Renal cortex interstitium (tissue), 11 donors: ENCODE data around the gene PRIMA1. TPM values are rescaled to one million over a fixed set of nuclear protein-coding genes. Genes with fewer than 3 reads are reported as not detected.

Source experiments
- DNase-seq, 11 donors: peaks; one replicate each; pipeline ENCODE4 v3.0.0-alpha.2; 2013; ENCODE audit warnings: low read depth in 9 of 11, low spot score in 4 of 11; ENCODE audit errors: extremely low read depth in 1 of 11
- polyA plus RNA-seq, 3 donors: library from polyadenylated mRNA; unstranded; fragments of 120-200 nt; gene quantifications; one replicate each; pipeline ENCODE4 v1.2.1, GENCODE V29; 2013; ENCODE audit not compliant: insufficient read length in 3 of 3

The PRIMA1 gene
- polyA plus RNA-seq, 3 donors, result 1.00 to 1.4 (median 1.1) TPM

GRCh38 chr14:93702946-93703345, 85.3 kb downstream of the PRIMA1 start:
- no peak for DNase-seq

GRCh38 chr14:93701562-93701961, 86.7 kb downstream of the PRIMA1 start:
- no peak for DNase-seq

- no peak for DNase-seq
Observed at GRCh38 chr14:93700928-93701327, 87.4 kb downstream of the PRIMA1 start.

- no peak for DNase-seq
Observed at GRCh38 chr14:93693914-93694313, 94.4 kb downstream of the PRIMA1 start.

DNA sequence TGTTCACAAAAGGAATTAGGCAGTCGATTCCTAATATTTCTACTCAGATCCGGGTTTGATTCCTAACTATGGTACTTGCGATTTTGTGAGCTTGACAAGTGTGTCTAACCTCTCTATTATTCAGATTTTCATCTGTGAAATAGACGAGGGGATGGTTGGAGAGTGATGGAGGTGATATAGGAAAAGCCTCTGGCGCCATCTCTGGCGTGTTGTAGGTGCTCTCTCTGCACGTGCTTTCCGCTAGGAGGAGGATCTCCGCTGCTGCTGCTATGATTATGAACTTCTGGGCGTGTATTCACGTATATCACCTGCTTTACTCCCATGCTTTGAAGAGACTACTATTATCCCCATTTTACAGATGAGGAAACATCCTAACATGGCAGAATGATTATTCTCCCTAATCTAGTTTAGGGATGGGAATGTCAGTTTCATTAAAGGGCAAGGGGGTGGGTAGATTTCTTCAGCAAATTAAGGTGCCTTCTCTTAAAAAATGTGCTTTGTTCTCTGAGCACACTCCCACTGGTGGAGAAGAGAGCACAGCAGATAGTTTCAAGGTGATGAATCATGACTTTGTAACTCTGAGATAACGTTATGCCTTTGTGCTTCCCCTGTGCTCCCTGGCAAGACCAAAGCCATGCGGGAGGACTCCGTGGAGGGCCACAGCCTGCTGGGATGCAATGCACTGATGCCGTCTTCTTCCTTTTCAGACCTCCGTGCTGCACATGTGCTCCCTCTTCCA, 97.1 kb downstream of the PRIMA1 start:
- DNase-seq, result no peak

DNA sequence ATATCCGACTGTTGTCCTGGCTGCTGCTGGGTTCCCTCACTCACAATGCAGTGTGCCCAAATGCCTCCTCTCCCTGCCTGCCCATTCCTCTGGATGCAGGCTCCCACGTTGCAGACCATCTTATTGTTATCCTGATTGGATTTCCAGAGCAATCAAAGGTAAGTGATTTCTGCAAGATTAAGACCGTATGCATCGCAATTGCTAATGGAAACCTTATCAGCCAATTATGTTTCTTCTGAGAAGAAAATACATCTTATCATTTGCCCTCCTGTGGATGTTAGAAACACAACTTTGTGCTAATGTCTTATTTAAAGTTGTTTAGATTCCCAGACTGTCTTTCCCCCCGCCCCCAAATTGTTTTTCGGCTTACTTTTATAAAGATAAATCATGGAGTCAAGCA, 98.1 kb downstream of the PRIMA1 start:
- DNase-seq, result no peak

- no peak for DNase-seq
Observed at GRCh38 chr14:93688820-93689219, 99.5 kb downstream of the PRIMA1 start.

DNA sequence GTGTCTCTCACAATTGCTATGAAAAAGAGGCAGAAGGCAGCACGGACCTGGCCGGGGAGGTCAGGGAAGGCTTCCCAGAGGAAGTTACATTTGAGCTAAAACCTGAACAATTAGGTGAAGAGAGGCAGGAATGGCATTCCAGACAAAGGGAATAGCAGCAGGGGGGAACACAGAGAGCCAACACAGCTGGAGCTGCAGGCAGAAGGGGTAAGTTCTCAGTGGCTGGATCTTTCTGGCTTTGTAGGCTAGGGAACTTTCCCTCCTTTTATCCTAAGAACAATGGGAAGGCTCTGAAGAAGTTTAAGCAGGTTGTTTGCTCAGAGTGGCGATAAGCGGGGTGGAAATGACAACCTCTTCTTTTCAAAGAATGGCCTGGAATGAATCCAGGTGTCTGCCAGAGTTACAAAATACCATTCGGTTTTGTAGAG, 100.0 kb downstream of the PRIMA1 start:
- no peak for DNase-seq

- DNase-seq, result no peak
Observed at GRCh38 chr14:93686268-93686667, 102.0 kb downstream of the PRIMA1 start.

DNA sequence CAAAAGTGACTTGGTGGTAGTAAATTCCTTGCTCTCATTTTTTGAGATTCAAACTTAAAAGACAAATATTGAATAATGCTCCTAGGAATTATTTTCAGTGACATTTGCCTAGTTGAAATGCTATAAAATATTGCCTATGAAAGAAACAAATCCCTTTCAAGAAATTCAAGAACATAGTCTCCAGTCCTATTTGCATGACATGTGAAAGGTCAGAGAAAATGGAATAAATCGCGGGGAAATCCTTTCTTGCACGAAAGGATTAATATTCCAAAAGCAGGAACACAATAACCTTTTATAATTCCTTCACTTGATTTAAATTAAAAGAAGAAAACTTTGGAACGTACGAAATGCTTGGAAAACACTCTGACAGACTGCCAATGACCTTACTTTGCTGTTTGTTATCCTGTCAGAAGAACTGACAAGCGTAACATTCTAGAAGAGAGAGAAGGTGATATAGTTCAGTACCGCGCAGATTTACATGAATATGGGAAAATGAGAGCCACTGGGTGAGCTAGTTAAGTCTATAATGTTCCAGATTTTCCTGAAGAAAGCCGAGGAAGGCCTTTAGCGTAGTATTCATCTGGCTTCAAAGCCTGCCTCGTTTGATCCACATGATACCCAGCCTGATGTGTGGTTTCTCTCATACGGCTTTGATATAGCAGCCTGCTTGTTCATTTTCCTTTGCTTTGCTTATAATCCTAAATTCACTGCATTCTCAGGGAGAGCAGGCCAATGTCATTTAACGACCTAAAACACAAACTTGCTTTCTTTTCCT, 103.0 kb downstream of the PRIMA1 start:
- no peak for DNase-seq

DNA sequence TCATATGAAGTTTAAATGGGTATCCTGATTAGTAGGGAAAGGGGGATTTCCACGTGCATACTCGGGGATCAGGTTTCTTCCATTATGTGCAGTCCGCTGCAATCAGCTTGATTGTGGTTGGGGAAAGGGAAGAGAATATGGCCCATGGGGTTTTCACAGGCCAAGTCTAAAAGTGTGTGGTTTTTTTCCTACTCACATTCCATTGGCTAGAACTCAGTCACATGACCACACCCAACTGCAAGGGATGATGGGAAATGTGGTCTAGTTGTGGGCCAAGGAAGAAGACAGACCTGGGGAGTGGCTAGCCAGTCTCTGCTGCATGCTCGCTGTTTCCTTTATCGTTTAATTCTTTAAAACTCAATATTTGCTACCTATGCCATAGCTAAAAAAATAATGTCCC, 105.1 kb downstream of the PRIMA1 start:
- no peak for DNase-seq

DNA sequence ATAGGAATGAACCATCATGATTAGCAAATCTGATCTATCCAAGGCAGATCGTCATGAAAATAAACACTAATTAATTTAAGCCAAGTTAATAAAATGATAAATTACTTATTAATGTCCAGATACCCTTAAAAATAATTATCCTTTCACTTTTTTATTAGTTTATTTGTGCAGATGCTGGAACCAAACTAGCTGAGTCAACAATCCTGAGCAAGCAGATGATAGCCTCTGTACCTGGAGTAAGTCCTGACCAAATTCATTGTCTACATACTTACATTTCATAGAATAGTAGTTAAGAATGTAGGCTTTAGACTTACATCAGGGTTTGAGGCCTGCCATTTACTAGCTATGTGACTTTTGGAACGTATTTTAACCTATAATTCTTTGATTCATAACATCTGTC, 105.8 kb downstream of the PRIMA1 start:
- DNase-seq, result no peak

GRCh38 chr14:93676416-93676958, 111.8 kb downstream of the PRIMA1 start:
- no peak for DNase-seq

GRCh38 chr14:93675651-93676050, 112.6 kb downstream of the PRIMA1 start:
- no peak for DNase-seq

DNA sequence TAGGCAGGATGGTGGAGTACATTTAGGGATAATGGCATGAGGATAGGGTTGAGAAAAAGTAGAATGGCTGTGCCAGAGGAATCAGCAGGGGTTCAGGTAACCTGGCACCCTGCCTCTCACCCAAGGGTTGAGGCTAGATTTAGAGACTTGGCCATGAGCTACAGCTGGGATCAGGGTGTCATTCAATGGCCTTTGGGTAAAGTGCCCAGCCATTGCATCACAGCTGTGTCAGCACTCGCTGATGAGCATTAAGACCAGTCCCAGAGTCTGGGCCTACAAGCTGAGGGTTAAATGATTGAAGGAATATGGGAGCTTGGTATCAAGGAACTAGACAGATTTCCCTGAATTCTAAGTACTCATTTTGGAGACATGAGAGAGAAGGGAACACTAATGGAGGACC, 113.9 kb downstream of the PRIMA1 start:
- DNase-seq, result no peak

- DNase-seq, result no peak
Observed at GRCh38 chr14:93669632-93670031, 118.7 kb downstream of the PRIMA1 start.
